Dendritic cell treated with granulocyte-macrophage colony-stimulating factor and Interleukin-4, amounts not matched to agents 40 ng/mL and 50 ng/mL, for 4 days (primary cell): Measurements from ENCODE around the gene LYPD6B.

Experiments
- H3K27ac Mint-ChIP-seq: one replicate; pipeline ENCODE4 v1.8.0; 2022; ENCODE audit warnings: mild to moderate bottlenecking, mixed read lengths
- H3K27me3 Mint-ChIP-seq: one replicate; pipeline ENCODE4 v1.8.0; 2022; ENCODE audit warnings: mild to moderate bottlenecking, mixed read lengths
- H3K36me3 Mint-ChIP-seq: one replicate; pipeline ENCODE4 v1.8.0; 2022; ENCODE audit warnings: low read depth, mixed read lengths
- H3K4me1 Mint-ChIP-seq: one replicate; pipeline ENCODE4 v1.8.0; 2022; ENCODE audit warnings: low read depth, mixed read lengths
- H3K4me3 Mint-ChIP-seq: one replicate; pipeline ENCODE4 v1.8.0; 2022; ENCODE audit warnings: mild to moderate bottlenecking, moderate library complexity, mixed read lengths
- H3K9me3 Mint-ChIP-seq: one replicate; pipeline ENCODE4 v1.8.0; 2022; ENCODE audit warnings: mixed read lengths
- intact Hi-C: fragments of 100-400 bp; cut with micrococcal nuclease; formaldehyde crosslinking; loops from one replicate; pipeline ENCODE4 v1.15.0; 2022

Gene LYPD6B, protein sequence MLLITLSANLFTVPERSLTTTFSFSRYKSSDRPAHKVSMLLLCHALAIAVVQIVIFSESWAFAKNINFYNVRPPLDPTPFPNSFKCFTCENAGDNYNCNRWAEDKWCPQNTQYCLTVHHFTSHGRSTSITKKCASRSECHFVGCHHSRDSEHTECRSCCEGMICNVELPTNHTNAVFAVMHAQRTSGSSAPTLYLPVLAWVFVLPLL

DNA sequence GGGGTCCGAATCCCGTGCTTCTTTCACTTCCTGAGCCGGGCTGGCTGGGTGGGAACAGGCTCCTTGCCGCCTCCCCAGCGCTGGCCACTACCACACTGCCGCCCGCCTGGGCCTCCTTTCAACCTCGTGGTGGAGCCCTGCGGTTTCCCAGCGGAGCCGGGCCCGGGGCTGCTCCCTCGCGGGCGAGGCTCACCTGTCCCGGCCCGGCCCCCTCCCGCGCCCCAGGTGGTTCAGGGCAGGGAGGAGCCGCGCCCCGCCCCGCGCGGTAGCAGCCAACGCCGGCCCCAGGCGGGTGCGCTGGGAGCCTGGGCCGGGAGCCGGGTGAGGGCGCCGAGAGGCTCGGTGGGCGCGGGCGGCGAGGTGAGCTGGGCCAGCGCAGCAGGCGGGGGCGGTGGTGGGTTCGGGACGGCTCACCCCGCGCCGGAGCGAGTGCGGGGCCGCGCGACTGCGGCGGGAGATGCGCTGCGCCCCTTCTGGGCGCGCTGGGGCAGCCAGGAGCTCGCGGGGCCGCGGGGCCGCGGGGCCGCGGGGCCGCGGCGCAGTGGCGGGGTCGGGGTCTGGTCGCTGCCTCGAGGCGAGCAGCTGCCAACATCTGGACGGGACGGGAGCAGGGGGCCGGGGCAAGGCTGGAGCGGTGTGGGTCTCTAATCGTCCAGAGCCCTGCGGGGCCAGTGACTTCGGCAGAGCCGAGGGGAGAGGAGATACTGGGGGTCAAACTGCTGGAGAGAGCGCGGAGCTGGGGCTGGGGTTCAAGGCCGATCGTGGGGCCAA is at the start of gene LYPD6B:
LYPD6B (plus strand) TSS at position 258 of the 771 bp plus-strand sequence. CDS start 92,250 bp downstream, outside the sequence.
- intact Hi-C loops: no loop called here
- Mint-ChIP-seq H3K27ac (no peak within 1 kb of the TSS), H3K36me3 (no peaks in the 10 kb centered on the region), H3K4me3 (no peak within 1 kb of the TSS), H3K4me1 (no peaks in the 10 kb centered on the region), H3K27me3 (peaks cover 54% of the 10 kb centered on the region), H3K9me3 (no peaks in the 10 kb centered on the region)

DNA sequence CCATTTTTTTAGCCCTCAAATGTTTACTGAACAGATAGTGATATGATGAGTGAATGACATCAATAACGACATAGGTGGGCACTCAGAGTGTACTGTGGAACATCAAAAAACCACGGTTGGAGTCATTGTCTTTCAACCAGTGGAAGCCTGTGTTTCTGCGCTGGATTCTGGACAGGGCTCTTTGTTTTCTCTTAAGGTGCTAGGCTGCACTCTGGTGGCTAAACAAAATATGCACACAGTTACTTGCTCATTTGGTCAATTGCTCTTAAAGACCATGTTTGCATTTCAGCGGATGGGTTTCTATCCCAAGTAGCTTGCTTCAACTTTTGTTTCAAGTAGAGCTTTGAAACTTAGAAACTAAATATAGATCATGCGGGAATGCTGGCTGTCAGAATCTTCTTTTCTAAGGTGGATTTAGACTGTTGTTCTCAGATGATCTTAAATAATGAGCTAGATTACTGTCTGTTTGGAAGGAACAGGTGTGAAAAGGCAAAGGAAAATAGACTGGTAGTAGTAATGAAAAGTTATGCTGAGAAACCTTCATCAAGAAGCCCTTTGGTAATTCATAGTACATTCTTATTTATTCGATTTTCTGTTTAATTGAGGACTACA is 48.5 kb upstream of the LYPD6B start:
- Mint-ChIP-seq H3K27me3 (peaks cover 2% of the 10 kb centered on the region), H3K9me3 (no peaks in the 10 kb centered on the region), H3K27ac (no peak overlapping the region), H3K36me3 (no peaks in the 10 kb centered on the region), H3K4me1 (peaks cover 15% of the 10 kb centered on the region), H3K4me3 (no peak overlapping the region)
- intact Hi-C loops: loop anchor here (2.0 kb wide), 2 partner anchors 63 to 425 kb away; no protein-coding TSS in a partner anchor

DNA sequence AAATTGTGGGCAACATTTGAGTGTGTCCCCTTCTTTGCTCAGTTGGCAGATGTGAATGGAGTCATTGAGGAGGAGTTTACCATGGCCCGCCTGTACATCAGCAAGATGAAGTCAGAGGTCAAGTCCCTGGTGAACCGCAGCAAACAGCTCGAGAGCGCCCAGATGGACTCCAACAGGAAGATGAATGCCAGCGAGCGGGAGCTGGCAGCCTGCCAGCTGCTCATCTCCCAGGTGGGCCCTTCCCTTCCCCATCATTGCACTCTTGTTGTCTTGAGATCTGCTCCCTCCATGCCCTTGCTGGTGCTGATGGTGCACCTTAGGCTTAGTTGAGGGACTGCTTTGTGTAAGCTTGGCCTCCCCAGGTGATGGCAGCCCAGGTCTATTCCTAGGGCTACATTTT is 47.5 kb upstream of the LYPD6B start:
- Mint-ChIP-seq H3K27ac (no peak overlapping the region), H3K4me1 (peaks cover 19% of the 10 kb centered on the region)

DNA sequence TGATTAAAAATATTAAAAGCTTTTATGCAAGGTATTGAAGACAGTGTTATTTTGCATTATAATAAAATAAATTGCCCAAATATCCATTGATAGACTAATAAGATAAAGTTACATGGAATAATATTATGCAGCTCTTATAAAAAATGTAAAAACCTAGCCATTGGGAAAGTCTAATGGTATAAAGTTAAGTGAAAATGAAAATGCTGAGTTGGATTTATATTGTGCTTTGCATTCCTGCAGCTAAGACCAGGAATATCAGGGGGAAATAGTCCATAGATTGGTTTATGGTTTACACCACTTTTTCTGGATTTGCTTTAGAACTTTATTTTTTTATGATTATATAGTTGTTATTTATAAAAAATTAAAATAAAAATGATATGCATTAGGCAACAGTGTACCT is 46.1 kb upstream of the LYPD6B start:
- H3K27me3 Mint-ChIP-seq: peaks cover 6% of the 10 kb centered on the region
- H3K36me3 Mint-ChIP-seq: no peaks in the 10 kb centered on the region
- H3K4me1 Mint-ChIP-seq: peaks cover 14% of the 10 kb centered on the region
- intact Hi-C loops: no loop called here
- no peak overlapping the region for H3K4me3 Mint-ChIP-seq
- no peak overlapping the region for H3K27ac Mint-ChIP-seq
- H3K9me3 Mint-ChIP-seq: no peaks in the 10 kb centered on the region

More for the DNA sequence above, 47.5 kb upstream of the LYPD6B start:
- H3K27me3 Mint-ChIP-seq: peaks cover 6% of the 10 kb centered on the region
- H3K9me3 Mint-ChIP-seq: no peaks in the 10 kb centered on the region
- H3K4me3 Mint-ChIP-seq: no peak overlapping the region
- intact Hi-C loops: loop anchor here (2.0 kb wide), 2 partner anchors 64 to 426 kb away; no protein-coding TSS in a partner anchor
- no peaks in the 10 kb centered on the region for H3K36me3 Mint-ChIP-seq

DNA sequence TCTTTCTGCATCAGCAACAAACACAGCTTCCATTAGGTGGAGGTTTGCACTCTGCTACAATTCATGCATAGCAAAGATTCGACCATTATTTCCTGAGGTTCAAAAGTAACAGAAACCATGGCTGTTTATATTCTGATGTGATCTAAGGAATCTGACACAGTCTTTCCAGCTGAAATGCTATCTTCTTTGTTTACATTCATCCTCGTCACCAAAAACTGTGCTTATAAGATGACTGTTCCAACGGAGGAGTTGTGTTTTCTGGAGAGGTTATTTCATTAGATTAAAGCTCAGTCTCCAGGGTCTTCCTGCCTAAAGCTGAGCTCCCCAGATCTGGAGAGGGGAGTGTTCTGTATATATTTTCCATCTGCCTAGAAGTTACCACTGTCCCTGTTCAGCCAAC is 45.1 kb upstream of the LYPD6B start:
- Mint-ChIP-seq H3K4me1 (peaks cover 10% of the 10 kb centered on the region), H3K36me3 (no peaks in the 10 kb centered on the region), H3K9me3 (no peaks in the 10 kb centered on the region), H3K27me3 (peaks cover 6% of the 10 kb centered on the region), H3K27ac (no peak overlapping the region), H3K4me3 (no peak overlapping the region)
- intact Hi-C loops: no loop called here

DNA sequence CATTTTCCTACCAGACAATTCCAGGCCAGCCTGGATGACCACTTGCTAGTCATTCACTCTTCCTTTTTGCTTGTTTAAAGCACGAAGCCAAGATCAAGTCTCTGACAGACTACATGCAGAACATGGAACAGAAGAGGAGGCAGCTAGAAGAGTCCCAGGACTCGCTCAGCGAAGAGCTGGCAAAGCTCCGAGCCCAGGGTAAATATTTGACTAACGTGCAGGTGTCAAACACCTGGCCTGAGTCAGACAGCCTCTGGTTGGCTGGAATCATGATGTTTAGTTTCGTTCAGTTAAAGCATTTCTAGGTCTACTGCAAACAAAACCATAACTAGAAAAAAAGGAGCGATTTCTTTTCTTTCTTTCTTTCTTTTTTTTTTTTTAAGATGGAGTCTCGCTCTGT is 44.2 kb upstream of the LYPD6B start:
- H3K36me3 Mint-ChIP-seq: no peaks in the 10 kb centered on the region
- no peak overlapping the region for H3K4me3 Mint-ChIP-seq
- H3K27me3 Mint-ChIP-seq: peaks cover 6% of the 10 kb centered on the region
- H3K4me1 Mint-ChIP-seq: peaks cover 10% of the 10 kb centered on the region
- no peaks in the 10 kb centered on the region for H3K9me3 Mint-ChIP-seq
- intact Hi-C loops: no loop called here
- no peak overlapping the region for H3K27ac Mint-ChIP-seq

DNA sequence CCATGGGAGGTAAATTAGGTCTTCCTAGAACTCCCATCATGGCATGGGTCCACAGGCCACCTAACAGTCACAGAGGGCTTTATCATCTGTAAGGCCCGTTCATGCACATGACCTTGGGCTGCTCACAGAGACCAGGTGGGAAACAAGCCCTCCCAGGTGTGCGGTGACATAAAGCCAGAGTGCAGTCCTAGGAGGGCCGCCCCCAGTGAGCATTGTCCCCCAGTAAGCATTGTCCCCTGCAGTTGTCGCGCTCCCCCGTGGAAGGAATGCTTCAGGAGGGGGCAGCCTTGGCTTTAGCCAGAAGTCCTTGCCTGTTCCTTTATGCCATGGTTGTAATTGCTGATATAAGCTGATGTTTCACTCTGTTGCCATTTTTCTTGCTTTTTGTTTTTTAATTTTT is 41.7 kb upstream of the LYPD6B start:
- Mint-ChIP-seq H3K4me1 (peaks cover 5% of the 10 kb centered on the region), H3K36me3 (no peaks in the 10 kb centered on the region), H3K27ac (no peak overlapping the region), H3K27me3 (peaks cover 5% of the 10 kb centered on the region), H3K9me3 (no peaks in the 10 kb centered on the region), H3K4me3 (no peak overlapping the region)
- intact Hi-C loops: no loop called here

DNA sequence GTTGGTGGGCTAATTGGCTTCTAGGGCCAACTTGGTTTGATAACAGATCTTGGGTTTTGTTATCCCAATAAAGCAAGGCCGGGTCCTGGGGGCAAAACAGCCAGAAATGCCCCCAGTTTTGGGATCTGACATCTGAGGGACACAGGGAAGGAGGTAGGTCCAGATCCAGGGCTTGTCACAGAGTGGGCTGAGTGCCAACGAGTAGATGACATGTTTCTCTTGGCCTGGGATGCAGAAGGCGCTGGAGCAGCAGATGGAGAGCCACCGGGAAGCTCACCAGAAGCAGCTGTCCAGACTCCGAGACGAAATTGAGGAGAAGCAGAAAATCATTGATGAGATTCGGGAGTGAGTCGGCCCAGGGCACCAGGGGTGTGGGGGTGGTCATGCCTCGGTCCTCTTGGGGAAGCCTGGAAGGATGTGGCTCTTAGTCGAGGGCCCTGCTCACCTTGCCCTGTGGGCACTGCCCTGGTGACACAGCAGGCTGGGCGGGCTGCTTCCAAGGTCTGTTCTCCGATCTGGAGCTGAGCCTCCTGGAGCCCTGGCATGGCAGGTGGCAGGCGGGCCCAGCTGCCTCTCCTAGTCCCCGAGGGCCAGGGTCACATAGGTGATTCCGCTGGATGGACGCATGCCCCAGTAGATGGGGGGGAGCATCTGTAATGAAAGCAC is 40.2 kb upstream of the LYPD6B start:
- Mint-ChIP-seq H3K27me3 (peaks cover 5% of the 10 kb centered on the region), H3K4me3 (no peak overlapping the region), H3K27ac (no peak overlapping the region), H3K9me3 (no peaks in the 10 kb centered on the region), H3K4me1 (peaks cover 5% of the 10 kb centered on the region), H3K36me3 (no peaks in the 10 kb centered on the region)
- intact Hi-C loops: no loop called here

DNA sequence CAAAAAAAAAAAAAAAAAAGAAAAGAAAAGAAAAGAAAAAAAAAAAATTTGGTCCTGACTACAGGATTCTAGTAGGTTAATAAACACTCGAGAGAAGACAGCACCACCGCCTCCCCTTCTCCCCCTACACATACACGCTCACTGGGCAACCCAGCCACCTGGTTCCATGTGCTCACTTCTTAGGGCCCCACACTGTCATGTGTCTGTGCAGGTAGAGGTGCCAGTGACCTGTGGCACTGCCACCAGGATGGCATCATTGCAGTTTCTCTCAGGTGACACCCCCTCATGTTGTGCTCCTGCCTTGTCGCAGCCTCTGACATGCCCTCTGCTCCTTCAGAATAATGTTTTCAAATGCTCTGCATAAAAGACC is 39.7 kb upstream of the LYPD6B start:
- H3K27ac Mint-ChIP-seq: no peak overlapping the region
- H3K9me3 Mint-ChIP-seq: no peaks in the 10 kb centered on the region
- H3K36me3 Mint-ChIP-seq: no peaks in the 10 kb centered on the region
- intact Hi-C loops: no loop called here
- no peak overlapping the region for H3K4me3 Mint-ChIP-seq
- peaks cover 5% of the 10 kb centered on the region for H3K27me3 Mint-ChIP-seq
- peaks cover 5% of the 10 kb centered on the region for H3K4me1 Mint-ChIP-seq

DNA sequence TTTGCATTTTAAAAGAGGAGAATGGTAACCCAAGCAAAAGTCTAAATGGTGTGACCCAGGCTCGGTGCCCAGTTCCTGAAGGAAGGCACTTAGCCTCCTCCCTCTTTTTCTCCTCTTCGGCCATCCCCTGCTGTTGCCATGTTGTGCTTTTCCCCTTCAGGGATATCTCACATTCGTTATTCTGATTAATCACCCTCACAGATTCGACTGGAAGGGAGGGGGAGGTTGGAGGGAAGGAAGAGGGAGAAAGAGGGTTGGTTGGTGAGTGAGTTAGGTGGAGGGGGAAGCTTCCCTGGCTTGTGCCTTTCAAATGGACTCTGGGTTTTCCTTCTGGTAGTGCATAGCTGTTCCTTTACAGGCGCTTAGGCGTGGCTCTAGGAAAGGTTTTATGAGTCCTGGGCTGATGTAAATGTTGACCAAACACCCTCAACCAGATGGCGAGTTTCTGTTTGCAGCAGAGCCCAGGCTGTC is 39.0 kb upstream of the LYPD6B start:
- Mint-ChIP-seq H3K27ac (no peak overlapping the region), H3K27me3 (peaks cover 5% of the 10 kb centered on the region), H3K4me3 (no peak overlapping the region), H3K36me3 (no peaks in the 10 kb centered on the region), H3K4me1 (peaks cover 5% of the 10 kb centered on the region), H3K9me3 (no peaks in the 10 kb centered on the region)
- intact Hi-C loops: no loop called here

DNA sequence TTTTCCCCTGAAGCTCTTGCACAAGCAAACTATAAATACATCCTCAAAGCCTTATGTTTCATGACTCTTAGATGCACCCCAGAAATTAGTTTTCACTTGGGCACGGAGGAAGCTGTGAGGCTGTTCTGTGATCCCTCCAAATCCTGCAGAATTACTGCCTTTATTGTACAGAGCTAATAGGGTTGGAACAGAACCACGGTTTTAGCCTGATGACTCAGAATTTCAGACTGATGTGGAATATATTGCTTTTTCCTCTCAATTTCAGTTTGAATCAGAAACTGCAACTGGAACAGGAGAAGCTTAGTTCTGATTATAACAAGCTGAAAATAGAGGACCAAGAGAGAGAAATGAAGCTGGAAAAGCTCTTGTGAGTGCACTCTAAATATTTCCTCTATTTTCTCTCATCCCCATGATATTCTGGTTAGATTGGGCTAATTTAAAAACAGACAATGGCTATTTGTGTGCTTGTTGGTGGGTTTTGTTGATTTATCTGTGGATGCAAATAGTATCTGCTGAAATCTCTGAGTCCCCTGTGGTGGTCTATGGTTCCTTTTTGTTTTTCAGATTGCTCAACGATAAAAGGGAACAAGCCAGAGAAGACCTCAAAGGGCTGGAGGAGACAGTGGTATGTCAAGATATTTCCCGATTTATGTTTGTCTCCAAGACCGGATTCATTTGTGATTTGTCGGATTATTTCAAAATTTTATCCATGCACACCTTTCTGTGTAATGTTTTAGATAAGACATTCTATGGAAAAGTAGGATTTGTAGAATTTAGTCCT is 38.2 kb upstream of the LYPD6B start:
- Mint-ChIP-seq H3K4me1 (peaks cover under 1% of the 10 kb centered on the region), H3K4me3 (no peak overlapping the region), H3K27ac (no peak overlapping the region), H3K9me3 (no peaks in the 10 kb centered on the region), H3K36me3 (no peaks in the 10 kb centered on the region), H3K27me3 (peaks cover 2% of the 10 kb centered on the region)
- intact Hi-C loops: no loop called here

DNA sequence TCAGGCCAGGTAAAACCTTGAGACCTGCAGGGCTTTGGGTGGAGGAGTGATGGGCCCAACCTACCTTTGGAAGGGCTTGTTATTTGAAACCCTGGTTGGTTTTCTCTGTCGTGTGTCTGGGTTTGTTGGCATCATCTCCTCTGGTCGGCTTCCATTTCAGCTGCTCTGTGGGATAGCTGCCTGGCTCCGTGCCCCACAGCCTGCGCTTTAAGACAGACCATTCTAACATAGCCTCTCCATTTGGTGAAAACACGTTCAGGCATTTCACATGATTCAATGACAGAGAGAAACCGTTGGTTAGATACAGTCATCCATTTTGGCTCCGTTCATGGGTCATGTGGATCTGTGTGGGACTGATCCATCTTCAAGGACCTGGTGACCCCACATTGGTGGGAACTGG is 37.0 kb upstream of the LYPD6B start:
- no peaks in the 10 kb centered on the region for H3K36me3 Mint-ChIP-seq
- no peaks in the 10 kb centered on the region for H3K4me1 Mint-ChIP-seq
- no peaks in the 10 kb centered on the region for H3K9me3 Mint-ChIP-seq
- H3K27me3 Mint-ChIP-seq: peaks cover 1% of the 10 kb centered on the region
- H3K4me3 Mint-ChIP-seq: no peak overlapping the region
- H3K27ac Mint-ChIP-seq: no peak overlapping the region
- intact Hi-C loops: no loop called here

DNA sequence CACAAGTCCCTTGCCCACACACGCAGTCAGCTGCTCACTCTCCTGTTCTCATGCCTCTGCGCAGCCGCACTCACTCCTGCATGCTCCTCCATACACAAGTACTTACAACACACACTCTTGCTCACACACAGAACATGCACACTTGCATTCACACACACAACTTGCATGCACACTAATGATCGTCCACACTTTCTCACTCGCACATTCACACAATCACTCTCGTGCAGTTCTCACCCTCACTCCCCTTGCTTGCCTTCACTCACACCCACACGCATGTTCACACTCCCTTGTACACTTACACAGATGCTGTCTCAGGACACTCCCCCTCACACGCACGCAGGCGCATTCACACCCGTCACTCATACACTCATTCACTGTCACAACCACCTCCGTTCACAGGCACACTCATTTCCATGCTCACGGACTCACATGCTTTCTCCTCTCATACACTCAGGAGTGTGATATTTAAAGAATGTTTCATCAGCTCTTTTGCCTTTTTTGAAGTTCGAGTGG is 36.1 kb upstream of the LYPD6B start:
- no peak overlapping the region for H3K27ac Mint-ChIP-seq
- H3K36me3 Mint-ChIP-seq: no peaks in the 10 kb centered on the region
- peaks cover 3% of the 10 kb centered on the region for H3K27me3 Mint-ChIP-seq
- intact Hi-C loops: no loop called here
- no peaks in the 10 kb centered on the region for H3K9me3 Mint-ChIP-seq
- H3K4me3 Mint-ChIP-seq: no peak overlapping the region
- no peaks in the 10 kb centered on the region for H3K4me1 Mint-ChIP-seq
